Esophagus squamous epithelium (tissue), 5 donors: ENCODE measurements around the gene C1QTNF6. TPM values are rescaled to one million over a fixed set of nuclear protein-coding genes. Genes with fewer than 3 reads are reported as not detected.

Source experiments
- DNase-seq: peaks from one replicate; lab custom pipeline; 2025; lab: John Stamatoyannopoulos, UW
- H3K27ac ChIP-seq, 4 donors: fragments of 200-600 bp; sonication (generic); one replicate each; pipeline ENCODE4 v1.5.1; 2016 to 2019; ENCODE audit warnings: mild to moderate bottlenecking in 1 of 4
- H3K27me3 ChIP-seq, 4 donors: fragments of 200-600 bp; sonication (generic); 1 replicate in 3 of 4; 2 replicates in 1 of 4; pipeline versions ENCODE4 v1.5.1 to v1.6.0; 2017 to 2021; ENCODE audit warnings: antibody characterized with exemption in 1 of 4
- H3K36me3 ChIP-seq, 3 donors: fragments of 200-600 bp; sonication (generic); one replicate each; pipeline ENCODE4 v1.5.1; 2016 to 2019
- H3K4me1 ChIP-seq, 3 donors: fragments of 200-600 bp; sonication (generic); one replicate each; pipeline ENCODE4 v1.5.1; 2017 to 2019
- H3K4me3 ChIP-seq, 4 donors: fragments of 200-600 bp; sonication (generic); 1 replicate in 3 of 4; 2 replicates in 1 of 4; pipeline ENCODE4 v1.5.1; 2016 to 2019; ENCODE audit warnings: mild to moderate bottlenecking in 2 of 4, moderate library complexity in 1 of 4
- H3K9me3 ChIP-seq, 3 donors: fragments of 200-600 bp; sonication (generic); one replicate each; pipeline ENCODE4 v1.5.1; 2016 to 2019
- POLR2A ChIP-seq, 4 donors: fragments of 450-650 bp; IDR thresholded peaks; one replicate each; pipeline ENCODE4 v1.6.1; 2017; ENCODE audit warnings: antibody characterized with exemption in 4 of 4, mild to moderate bottlenecking in 4 of 4, moderate library complexity in 3 of 4
- WGBS, 2 donors: methylation state at CpG; one replicate each; pipeline ENCODE4 v1.1.5; 2018; 5-methylcytosine and 5-hydroxymethylcytosine counted together
- intact Hi-C: fragments of 100-400 bp; cut with DNase I; formaldehyde crosslinking; loops from one replicate; pipeline ENCODE4 v1.15.0; 2022
- total RNA-seq, 4 donors: library from RNA; depleted of rRNA; stranded (reverse); fragments of >200 nt; gene quantifications; one replicate each; pipeline ENCODE4 v1.1.0, GENCODE V29; 2016
- TF ChIP-seq, protein P1 (sequence below), 6 experiments: fragments of 450-650 bp in 4 of 6; fragments of 200-600 bp in 2 of 6; sonication (generic) in 2 of 6; IDR thresholded peaks; one replicate each; pipeline ENCODE4 v1.5.1; 2016 to 2019; ENCODE audit warnings: antibody characterized with exemption in 6 of 6, mild to moderate bottlenecking in 4 of 6, moderate library complexity in 4 of 6
- donor health status: DM: yes; HTN: yes; CAD: no.

C1QTNF6 gene
- total RNA-seq, 4 donors from 2014 or later = 1.1 to 1.7 (median 1.4) TPM

DNA sequence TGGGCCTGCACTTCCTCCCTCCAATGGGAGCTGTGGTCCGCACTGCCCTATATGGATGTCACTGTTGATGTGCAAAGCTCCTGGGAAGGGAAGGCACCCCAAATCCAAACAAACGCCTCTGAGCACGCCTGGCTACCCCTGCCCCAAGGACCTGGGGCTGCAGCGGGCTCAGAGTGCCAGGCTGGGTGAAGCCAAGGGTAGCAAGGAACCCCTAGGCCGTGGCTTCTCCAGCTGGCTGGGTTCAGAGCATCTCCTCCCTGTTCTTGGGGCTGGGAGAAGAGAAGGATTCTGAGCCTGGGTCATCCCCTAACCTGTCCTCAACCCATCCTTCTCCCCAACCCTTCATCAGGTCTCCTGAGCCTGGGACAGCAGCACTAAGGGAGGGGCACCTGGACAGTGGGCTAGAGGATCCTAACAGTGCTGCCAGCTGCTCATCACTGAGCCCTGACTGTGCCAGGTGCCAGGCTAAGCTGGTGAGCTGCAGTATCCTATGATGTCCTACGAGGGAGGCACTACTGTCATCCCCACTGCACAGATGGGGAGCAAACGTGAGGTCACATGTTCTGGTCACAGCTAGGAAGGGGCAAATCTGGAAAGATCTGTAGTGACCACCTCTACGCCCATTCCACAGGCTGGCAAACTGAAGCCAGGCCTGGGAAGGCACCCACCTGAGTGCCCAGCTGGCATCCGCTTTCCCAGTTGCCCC lies 21.2 kb upstream of the C1QTNF6 start:
- intact Hi-C loops = no loop called here
- Histone ChIP-seq H3K27ac (no peak overlapping the region), H3K4me1 (peaks cover 0 to 5% (median 0%) of the 10 kb centered on the region in 3 donors), H3K9me3 (no peaks in the 10 kb centered on the region), H3K36me3 (no peaks in the 10 kb centered on the region), H3K4me3 (no peak overlapping the region), H3K27me3 (peaks cover 0 to 43% (median 0%) of the 10 kb centered on the region in 4 donors)
- WGBS, 2 donors = 73 to 88% methylated on average over 3 to 4 of the region's 9 CpGs
- DNase-seq = no peak
- TF ChIP-seq POLR2A (IDR thresholded peaks at IDR 0.05) = no peak

- peaks cover 0 to 5% (median 0%) of the 10 kb centered on the region in 3 donors for H3K4me1 ChIP-seq
- H3K36me3 ChIP-seq = no peaks in the 10 kb centered on the region
- TF ChIP-seq, protein P1, sequence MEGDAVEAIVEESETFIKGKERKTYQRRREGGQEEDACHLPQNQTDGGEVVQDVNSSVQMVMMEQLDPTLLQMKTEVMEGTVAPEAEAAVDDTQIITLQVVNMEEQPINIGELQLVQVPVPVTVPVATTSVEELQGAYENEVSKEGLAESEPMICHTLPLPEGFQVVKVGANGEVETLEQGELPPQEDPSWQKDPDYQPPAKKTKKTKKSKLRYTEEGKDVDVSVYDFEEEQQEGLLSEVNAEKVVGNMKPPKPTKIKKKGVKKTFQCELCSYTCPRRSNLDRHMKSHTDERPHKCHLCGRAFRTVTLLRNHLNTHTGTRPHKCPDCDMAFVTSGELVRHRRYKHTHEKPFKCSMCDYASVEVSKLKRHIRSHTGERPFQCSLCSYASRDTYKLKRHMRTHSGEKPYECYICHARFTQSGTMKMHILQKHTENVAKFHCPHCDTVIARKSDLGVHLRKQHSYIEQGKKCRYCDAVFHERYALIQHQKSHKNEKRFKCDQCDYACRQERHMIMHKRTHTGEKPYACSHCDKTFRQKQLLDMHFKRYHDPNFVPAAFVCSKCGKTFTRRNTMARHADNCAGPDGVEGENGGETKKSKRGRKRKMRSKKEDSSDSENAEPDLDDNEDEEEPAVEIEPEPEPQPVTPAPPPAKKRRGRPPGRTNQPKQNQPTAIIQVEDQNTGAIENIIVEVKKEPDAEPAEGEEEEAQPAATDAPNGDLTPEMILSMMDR (IDR thresholded peaks at IDR 0.05) = no peak
- TF ChIP-seq POLR2A (IDR thresholded peaks at IDR 0.05) = no peak
- no peak for DNase-seq
- WGBS, 2 donors = 60 to 100% methylated on average over 2 to 3 of the region's 7 CpGs
- no peak overlapping the region for H3K4me3 ChIP-seq
- no peak overlapping the region for H3K27ac ChIP-seq
- H3K9me3 ChIP-seq = no peaks in the 10 kb centered on the region
- intact Hi-C loops = no loop called here
- peaks cover 0 to 37% (median 0%) of the 10 kb centered on the region in 4 donors for H3K27me3 ChIP-seq
Observed at GRCh38 chr22:37208401-37209139, 20.5 kb upstream of the C1QTNF6 start.

- no peaks in the 10 kb centered on the region for H3K36me3 ChIP-seq
- intact Hi-C loops = no loop called here
- peaks cover 0 to 31% (median 0%) of the 10 kb centered on the region in 4 donors for H3K27me3 ChIP-seq
- no peak for TF ChIP-seq POLR2A (IDR thresholded peaks at IDR 0.05)
- TF ChIP-seq, protein P1 (IDR thresholded peaks at IDR 0.05) = no peak
- H3K27ac ChIP-seq = no peak overlapping the region
- no peak for DNase-seq
- H3K4me1 ChIP-seq = peaks cover 0 to 5% (median 0%) of the 10 kb centered on the region in 3 donors
- WGBS, 2 donors = 79% methylated on average over 4 of the region's 7 CpGs; no CpG with 5 or more reads in 1 of the 2 donors
- no peaks in the 10 kb centered on the region for H3K9me3 ChIP-seq
- no peak overlapping the region for H3K4me3 ChIP-seq
Observed at GRCh38 chr22:37207981-37208380, 19.9 kb upstream of the C1QTNF6 start.

DNA sequence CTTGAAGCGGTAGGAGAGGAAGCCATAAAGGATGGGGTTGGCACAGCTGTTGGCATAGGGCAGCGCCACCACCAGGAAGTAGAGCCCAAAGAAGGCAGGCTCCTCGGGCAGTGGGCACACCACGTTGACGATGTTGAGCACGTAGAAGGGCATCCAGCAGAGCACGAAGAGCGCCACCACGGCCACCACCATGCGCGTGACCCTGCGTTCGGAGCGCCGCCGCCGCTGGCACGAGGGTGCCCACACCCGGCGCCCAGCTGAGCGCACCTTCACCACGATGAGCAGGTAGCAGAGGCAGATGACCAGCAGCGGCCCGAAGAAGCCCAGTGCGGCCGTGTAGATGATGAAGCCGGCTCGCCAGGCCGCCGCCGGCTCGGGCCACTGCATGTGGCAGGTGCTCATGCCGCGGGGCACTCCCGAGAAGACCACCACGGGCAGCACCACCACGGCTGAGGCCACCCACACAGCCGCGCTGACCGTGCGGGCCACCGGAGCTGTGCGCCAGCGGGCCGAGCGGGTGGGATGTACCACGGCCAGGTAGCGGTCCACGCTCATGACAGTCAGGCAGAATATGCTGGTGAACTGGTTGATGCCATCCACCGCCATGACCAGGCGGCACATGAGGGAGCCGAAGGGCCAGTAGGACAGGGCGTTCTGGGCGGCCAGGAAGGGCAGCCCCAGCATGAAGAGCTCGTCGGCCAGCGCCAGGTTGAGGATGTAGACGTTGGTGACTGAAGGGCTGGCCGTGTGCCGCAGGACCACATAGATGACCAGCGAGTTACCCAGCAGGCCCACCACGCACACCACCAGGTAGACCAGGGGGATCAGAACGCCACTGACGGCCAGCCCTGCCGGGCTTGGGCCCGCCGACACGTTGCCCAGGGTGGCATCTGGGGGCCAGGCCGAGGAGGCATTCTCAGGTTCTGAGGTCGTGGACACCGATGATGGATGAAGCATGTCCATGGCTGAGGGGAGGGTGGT lies 19.1 kb upstream of the C1QTNF6 start:
- intact Hi-C loops = no loop called here
- Histone ChIP-seq H3K9me3 (no peaks in the 10 kb centered on the region), H3K4me3 (no peak overlapping the region), H3K36me3 (no peaks in the 10 kb centered on the region), H3K27ac (no peak overlapping the region), H3K27me3 (peaks cover 0 to 25% (median 0%) of the 10 kb centered on the region in 4 donors), H3K4me1 (no peaks in the 10 kb centered on the region)
- WGBS, 2 donors = 85 to 93% methylated on average over 18 to 25 of the region's 71 CpGs
- TF ChIP-seq, protein P1 (IDR thresholded peaks at IDR 0.05) = no peak
- no peak for TF ChIP-seq POLR2A (IDR thresholded peaks at IDR 0.05)
- DNase-seq = no peak

GRCh38 chr22:37206118-37206840 lies 18.2 kb upstream of the C1QTNF6 start:
- Histone ChIP-seq H3K4me3 (no peak overlapping the region), H3K27me3 (peaks cover 0 to 17% (median 0%) of the 10 kb centered on the region in 4 donors), H3K27ac (no peak overlapping the region), H3K4me1 (no peaks in the 10 kb centered on the region), H3K9me3 (no peaks in the 10 kb centered on the region), H3K36me3 (no peaks in the 10 kb centered on the region)
- intact Hi-C loops = no loop called here
- no peak for TF ChIP-seq POLR2A (IDR thresholded peaks at IDR 0.05)
- TF ChIP-seq, protein P1 (IDR thresholded peaks at IDR 0.05) = no peak
- 84 to 88% methylated on average over 8 to 9 of the region's 16 CpGs for WGBS, 2 donors
- no peak for DNase-seq
